K562 (cell line): ENCODE data around the gene H2BK1. TPM values are rescaled to one million over a fixed set of nuclear protein-coding genes. Genes with fewer than 3 reads are reported as not detected.

Source experiments
- MEF2A ChIP-seq: IDR thresholded peaks from 2 replicates; pipeline ENCODE4 v1.6.1; 2011; ENCODE audit warnings: low read depth, mild to moderate bottlenecking, low read length, moderate library complexity; ENCODE audit not compliant: control insufficient read depth
- MEIS2 ChIP-seq: fragments of 450-650 bp; IDR thresholded peaks from 2 replicates; pipeline ENCODE4 v1.6.1; 2014; ENCODE audit warnings: mild to moderate bottlenecking; ENCODE audit not compliant: partially characterized antibody
- NR2F6 ChIP-seq: fragments of 450-650 bp; formaldehyde crosslinking; IDR thresholded peaks from 2 replicates; pipeline ENCODE4 v1.4.0; 2020; ENCODE audit warnings: mild to moderate bottlenecking
- PYGO2 ChIP-seq: fragments of 450-650 bp; IDR thresholded peaks from 2 replicates; pipeline ENCODE4 v1.6.1; 2016; ENCODE audit warnings: mild to moderate bottlenecking, missing genetic modification characterization, moderate library complexity, missing compliant biosample characterization
- SRF ChIP-seq, 2 experiments: fragments of 250-450, 450-650 bp in 1 of 2; sonication (Bioruptor Pico) in 1 of 2; sonication (generic) in 1 of 2; formaldehyde crosslinking; IDR thresholded peaks; 2 replicates each; pipeline versions ENCODE4 v1.5.0 to v1.5.1; 2020 to 2022; ENCODE audit warnings: mild to moderate bottlenecking in 1 of 2, missing genetic modification reagents in 1 of 2
- ZFP1 ChIP-seq: fragments of 450-650 bp; formaldehyde crosslinking; IDR thresholded peaks from 2 replicates; pipeline ENCODE4 v1.4.0; 2020; ENCODE audit warnings: mild to moderate bottlenecking, mixed read lengths
- polyA plus RNA-seq, 8 experiments: library from polyadenylated mRNA; depleted of rRNA in 4 of 8; stranded (reverse) in 5 of 8; unstranded in 3 of 8; fragments of >200 nt; fragmentation: Nextera tagmentation in 2 of 8; fragmentation: Illumina TruSeq in 1 of 8; extraction: Ambion mirVana in 2 of 8; extraction: Trizol in 1 of 8; gene quantifications; 2 replicates each; pipeline versions ENCODE4 v1.2.1 to v1.2.3, GENCODE V29; 2011 to 2014; ENCODE audit warnings: inconsistent platforms in 1 of 8, missing spikeins in 1 of 8
- total RNA-seq, 7 experiments: library from RNA; depleted of rRNA in 6 of 7; stranded (reverse); fragments of >200 nt in 6 of 7; fragmentation: Illumina TruSeq in 2 of 7; extraction: Trizol in 2 of 7; gene quantifications; 2 replicates each; pipeline versions ENCODE4 v1.2.1 to v1.2.3, GENCODE V29; 2011 to 2021; ENCODE audit warnings: low replicate concordance in 1 of 7
- TF ChIP-seq, protein P1 (sequence below): fragments of 450-650 bp; IDR thresholded peaks from 2 replicates; pipeline ENCODE4 v1.6.1; 2016; ENCODE audit warnings: mild to moderate bottlenecking, moderate library complexity
- TF ChIP-seq, protein P2 (sequence below): fragments of 250-450 bp; sonication (Bioruptor Pico); IDR thresholded peaks from 2 replicates; pipeline ENCODE4 v1.4.0; 2020; ENCODE audit warnings: mild to moderate bottlenecking, moderate library complexity
- TF ChIP-seq, protein P3 (sequence below): fragments of 450-650 bp; IDR thresholded peaks from 2 replicates; pipeline ENCODE4 v1.6.1; 2016; ENCODE audit warnings: mild to moderate bottlenecking

Gene H2BK1
- total and polyA plus RNA-seq, 9 of the 15 experiments (the other 6 are each of a cell fraction or from before 2014, with no cell fraction given), result not detected

DNA sequence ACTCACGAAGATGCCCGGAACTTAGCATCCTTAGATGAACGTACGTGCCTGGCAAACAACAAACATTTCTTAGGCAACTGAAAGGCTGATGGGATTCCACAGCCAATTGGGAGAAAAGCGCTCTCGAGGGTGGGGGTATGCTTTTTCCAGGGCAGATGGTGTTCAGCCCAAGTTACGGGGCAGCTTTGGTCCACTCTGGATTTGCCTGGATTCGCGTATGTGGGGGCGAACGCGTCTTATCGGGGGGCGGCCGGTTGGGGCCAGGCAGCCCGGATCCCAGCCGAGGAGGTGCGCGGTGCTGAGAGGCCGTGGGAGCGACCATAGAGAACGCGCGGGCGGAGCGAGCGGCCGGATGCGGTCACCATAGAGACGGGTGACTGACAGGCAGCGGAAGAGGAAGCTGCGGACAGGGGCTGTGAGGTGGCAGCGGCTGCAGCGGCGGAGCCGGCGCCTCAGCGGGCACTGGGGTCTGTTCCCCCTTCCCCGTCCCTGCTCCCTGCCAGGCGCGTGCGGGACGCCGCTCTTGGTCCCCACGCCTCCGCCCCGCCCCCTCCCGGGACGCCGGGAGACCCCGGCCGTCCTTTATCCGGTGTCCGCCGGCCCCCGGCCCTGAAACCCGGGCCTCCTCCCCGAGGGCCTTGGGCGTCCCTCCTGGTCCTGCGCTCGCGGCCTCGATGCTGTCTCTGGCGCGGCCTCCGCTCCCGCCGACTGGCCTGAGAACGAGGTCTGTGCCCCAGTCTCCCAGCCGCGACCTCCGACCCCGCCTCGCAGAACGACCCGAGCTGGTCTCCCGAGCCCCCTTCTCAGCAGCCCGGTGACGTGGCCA, 22.0 kb upstream of the H2BK1 start, which contains the start of gene CHPF2 (continued):
- TF ChIP-seq, protein P1, sequence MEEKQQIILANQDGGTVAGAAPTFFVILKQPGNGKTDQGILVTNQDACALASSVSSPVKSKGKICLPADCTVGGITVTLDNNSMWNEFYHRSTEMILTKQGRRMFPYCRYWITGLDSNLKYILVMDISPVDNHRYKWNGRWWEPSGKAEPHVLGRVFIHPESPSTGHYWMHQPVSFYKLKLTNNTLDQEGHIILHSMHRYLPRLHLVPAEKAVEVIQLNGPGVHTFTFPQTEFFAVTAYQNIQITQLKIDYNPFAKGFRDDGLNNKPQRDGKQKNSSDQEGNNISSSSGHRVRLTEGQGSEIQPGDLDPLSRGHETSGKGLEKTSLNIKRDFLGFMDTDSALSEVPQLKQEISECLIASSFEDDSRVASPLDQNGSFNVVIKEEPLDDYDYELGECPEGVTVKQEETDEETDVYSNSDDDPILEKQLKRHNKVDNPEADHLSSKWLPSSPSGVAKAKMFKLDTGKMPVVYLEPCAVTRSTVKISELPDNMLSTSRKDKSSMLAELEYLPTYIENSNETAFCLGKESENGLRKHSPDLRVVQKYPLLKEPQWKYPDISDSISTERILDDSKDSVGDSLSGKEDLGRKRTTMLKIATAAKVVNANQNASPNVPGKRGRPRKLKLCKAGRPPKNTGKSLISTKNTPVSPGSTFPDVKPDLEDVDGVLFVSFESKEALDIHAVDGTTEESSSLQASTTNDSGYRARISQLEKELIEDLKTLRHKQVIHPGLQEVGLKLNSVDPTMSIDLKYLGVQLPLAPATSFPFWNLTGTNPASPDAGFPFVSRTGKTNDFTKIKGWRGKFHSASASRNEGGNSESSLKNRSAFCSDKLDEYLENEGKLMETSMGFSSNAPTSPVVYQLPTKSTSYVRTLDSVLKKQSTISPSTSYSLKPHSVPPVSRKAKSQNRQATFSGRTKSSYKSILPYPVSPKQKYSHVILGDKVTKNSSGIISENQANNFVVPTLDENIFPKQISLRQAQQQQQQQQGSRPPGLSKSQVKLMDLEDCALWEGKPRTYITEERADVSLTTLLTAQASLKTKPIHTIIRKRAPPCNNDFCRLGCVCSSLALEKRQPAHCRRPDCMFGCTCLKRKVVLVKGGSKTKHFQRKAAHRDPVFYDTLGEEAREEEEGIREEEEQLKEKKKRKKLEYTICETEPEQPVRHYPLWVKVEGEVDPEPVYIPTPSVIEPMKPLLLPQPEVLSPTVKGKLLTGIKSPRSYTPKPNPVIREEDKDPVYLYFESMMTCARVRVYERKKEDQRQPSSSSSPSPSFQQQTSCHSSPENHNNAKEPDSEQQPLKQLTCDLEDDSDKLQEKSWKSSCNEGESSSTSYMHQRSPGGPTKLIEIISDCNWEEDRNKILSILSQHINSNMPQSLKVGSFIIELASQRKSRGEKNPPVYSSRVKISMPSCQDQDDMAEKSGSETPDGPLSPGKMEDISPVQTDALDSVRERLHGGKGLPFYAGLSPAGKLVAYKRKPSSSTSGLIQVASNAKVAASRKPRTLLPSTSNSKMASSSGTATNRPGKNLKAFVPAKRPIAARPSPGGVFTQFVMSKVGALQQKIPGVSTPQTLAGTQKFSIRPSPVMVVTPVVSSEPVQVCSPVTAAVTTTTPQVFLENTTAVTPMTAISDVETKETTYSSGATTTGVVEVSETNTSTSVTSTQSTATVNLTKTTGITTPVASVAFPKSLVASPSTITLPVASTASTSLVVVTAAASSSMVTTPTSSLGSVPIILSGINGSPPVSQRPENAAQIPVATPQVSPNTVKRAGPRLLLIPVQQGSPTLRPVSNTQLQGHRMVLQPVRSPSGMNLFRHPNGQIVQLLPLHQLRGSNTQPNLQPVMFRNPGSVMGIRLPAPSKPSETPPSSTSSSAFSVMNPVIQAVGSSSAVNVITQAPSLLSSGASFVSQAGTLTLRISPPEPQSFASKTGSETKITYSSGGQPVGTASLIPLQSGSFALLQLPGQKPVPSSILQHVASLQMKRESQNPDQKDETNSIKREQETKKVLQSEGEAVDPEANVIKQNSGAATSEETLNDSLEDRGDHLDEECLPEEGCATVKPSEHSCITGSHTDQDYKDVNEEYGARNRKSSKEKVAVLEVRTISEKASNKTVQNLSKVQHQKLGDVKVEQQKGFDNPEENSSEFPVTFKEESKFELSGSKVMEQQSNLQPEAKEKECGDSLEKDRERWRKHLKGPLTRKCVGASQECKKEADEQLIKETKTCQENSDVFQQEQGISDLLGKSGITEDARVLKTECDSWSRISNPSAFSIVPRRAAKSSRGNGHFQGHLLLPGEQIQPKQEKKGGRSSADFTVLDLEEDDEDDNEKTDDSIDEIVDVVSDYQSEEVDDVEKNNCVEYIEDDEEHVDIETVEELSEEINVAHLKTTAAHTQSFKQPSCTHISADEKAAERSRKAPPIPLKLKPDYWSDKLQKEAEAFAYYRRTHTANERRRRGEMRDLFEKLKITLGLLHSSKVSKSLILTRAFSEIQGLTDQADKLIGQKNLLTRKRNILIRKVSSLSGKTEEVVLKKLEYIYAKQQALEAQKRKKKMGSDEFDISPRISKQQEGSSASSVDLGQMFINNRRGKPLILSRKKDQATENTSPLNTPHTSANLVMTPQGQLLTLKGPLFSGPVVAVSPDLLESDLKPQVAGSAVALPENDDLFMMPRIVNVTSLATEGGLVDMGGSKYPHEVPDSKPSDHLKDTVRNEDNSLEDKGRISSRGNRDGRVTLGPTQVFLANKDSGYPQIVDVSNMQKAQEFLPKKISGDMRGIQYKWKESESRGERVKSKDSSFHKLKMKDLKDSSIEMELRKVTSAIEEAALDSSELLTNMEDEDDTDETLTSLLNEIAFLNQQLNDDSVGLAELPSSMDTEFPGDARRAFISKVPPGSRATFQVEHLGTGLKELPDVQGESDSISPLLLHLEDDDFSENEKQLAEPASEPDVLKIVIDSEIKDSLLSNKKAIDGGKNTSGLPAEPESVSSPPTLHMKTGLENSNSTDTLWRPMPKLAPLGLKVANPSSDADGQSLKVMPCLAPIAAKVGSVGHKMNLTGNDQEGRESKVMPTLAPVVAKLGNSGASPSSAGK, result no peak
- TF ChIP-seq MEIS2, result peak; percentile 86
- TF ChIP-seq SRF (CRISPR knock-in tag; IDR thresholded peaks at IDR 0.05), result no peak
- no peak for TF ChIP-seq MEF2A
- no peak for TF ChIP-seq PYGO2 (tag)
- TF ChIP-seq ZFP1, result no peak
- TF ChIP-seq, protein P2, sequence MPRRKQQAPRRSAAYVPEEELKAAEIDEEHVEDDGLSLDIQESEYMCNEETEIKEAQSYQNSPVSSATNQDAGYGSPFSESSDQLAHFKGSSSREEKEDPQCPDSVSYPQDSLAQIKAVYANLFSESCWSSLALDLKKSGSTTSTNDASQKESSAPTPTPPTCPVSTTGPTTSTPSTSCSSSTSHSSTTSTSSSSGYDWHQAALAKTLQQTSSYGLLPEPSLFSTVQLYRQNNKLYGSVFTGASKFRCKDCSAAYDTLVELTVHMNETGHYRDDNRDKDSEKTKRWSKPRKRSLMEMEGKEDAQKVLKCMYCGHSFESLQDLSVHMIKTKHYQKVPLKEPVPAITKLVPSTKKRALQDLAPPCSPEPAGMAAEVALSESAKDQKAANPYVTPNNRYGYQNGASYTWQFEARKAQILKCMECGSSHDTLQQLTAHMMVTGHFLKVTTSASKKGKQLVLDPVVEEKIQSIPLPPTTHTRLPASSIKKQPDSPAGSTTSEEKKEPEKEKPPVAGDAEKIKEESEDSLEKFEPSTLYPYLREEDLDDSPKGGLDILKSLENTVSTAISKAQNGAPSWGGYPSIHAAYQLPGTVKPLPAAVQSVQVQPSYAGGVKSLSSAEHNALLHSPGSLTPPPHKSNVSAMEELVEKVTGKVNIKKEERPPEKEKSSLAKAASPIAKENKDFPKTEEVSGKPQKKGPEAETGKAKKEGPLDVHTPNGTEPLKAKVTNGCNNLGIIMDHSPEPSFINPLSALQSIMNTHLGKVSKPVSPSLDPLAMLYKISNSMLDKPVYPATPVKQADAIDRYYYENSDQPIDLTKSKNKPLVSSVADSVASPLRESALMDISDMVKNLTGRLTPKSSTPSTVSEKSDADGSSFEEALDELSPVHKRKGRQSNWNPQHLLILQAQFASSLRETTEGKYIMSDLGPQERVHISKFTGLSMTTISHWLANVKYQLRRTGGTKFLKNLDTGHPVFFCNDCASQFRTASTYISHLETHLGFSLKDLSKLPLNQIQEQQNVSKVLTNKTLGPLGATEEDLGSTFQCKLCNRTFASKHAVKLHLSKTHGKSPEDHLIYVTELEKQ (CRISPR knock-in tag), result no peak
- TF ChIP-seq, protein P3, sequence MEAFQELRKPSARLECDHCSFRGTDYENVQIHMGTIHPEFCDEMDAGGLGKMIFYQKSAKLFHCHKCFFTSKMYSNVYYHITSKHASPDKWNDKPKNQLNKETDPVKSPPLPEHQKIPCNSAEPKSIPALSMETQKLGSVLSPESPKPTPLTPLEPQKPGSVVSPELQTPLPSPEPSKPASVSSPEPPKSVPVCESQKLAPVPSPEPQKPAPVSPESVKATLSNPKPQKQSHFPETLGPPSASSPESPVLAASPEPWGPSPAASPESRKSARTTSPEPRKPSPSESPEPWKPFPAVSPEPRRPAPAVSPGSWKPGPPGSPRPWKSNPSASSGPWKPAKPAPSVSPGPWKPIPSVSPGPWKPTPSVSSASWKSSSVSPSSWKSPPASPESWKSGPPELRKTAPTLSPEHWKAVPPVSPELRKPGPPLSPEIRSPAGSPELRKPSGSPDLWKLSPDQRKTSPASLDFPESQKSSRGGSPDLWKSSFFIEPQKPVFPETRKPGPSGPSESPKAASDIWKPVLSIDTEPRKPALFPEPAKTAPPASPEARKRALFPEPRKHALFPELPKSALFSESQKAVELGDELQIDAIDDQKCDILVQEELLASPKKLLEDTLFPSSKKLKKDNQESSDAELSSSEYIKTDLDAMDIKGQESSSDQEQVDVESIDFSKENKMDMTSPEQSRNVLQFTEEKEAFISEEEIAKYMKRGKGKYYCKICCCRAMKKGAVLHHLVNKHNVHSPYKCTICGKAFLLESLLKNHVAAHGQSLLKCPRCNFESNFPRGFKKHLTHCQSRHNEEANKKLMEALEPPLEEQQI, result no peak
- no peak for TF ChIP-seq NR2F6 (CRISPR knock-in tag)
